Skeletal muscle tissue (tissue), 4 donors: ENCODE measurements around the gene LLCFC1. TPM values are rescaled to one million over a fixed set of nuclear protein-coding genes. Genes with fewer than 3 reads are reported as not detected.

ENCODE experiments used
- H3K27ac ChIP-seq: one replicate; pipeline ENCODE4 v1.7.0; 2013; ENCODE audit warnings: mild to moderate bottlenecking, low read depth, low read length, inconsistent platforms
- H3K27me3 ChIP-seq, 3 donors: one replicate each; pipeline ENCODE4 v1.7.0; 2013; ENCODE audit warnings: low read length in 3 of 3; ENCODE audit not compliant: control insufficient read depth in 3 of 3, insufficient read depth in 3 of 3
- H3K36me3 ChIP-seq, 3 donors: one replicate each; pipeline ENCODE4 v1.7.0; 2013; ENCODE audit warnings: low read length in 3 of 3; ENCODE audit not compliant: control insufficient read depth in 3 of 3, insufficient read depth in 3 of 3
- H3K4me1 ChIP-seq, 3 donors: one replicate each; pipeline ENCODE4 v1.7.0; 2013; ENCODE audit warnings: low read length in 3 of 3, mild to moderate bottlenecking in 3 of 3; ENCODE audit not compliant: control insufficient read depth in 3 of 3, insufficient read depth in 3 of 3
- H3K4me3 ChIP-seq, 3 donors: one replicate each; pipeline ENCODE4 v1.7.0; 2013; ENCODE audit warnings: low read length in 3 of 3
- H3K9ac ChIP-seq, 3 donors: one replicate each; pipeline ENCODE4 v1.7.0; 2013; ENCODE audit warnings: low read length in 3 of 3, mild to moderate bottlenecking in 3 of 3, moderate library complexity in 2 of 3, low read depth in 1 of 3
- H3K9me3 ChIP-seq, 3 donors: one replicate each; pipeline ENCODE4 v1.7.0; 2013; ENCODE audit warnings: low read length in 3 of 3; ENCODE audit not compliant: control insufficient read depth in 3 of 3
- total RNA-seq: library from RNA; depleted of rRNA; stranded (reverse); fragments of >200 nt; gene quantifications from one replicate; pipeline ENCODE4 v1.2.3, GENCODE V29; 2014
- donor health status: Osteomylitis.

Gene LLCFC1
- total RNA-seq, 1 donor from 2014 or later, result not detected

DNA sequence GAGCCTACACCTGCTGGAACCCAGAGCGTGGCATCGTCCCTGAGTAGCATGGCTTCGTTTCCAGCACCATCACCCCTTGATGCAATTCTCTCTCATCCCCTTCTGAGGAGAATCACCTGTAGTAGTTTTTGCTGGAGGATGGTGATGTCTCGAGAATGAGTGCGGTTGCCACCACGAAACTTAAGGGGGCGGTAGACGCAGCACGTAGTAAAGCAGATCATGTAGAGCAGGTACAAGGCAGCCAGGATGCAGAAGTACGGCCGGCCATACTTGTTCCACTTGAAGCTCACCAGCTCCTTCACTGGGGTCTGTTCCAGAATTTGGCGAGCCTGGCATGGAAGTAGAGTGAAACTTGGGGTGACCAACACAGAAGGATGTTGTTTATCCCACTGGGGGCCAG, 13.9 kb upstream of the LLCFC1 start:
- H3K27me3 ChIP-seq, result peaks cover 0 to 3% (median 0%) of the 10 kb centered on the region in 3 donors

GRCh38 chr7:142927085-142927745, 12.1 kb upstream of the LLCFC1 start:
- no peak overlapping the region for H3K4me3 ChIP-seq
- no peaks in the 10 kb centered on the region for H3K4me1 ChIP-seq
- no peaks in the 10 kb centered on the region for H3K36me3 ChIP-seq
- no peaks in the 10 kb centered on the region for H3K9me3 ChIP-seq
- H3K27ac ChIP-seq, result no peak overlapping the region
- peaks cover 0 to 3% (median 0%) of the 10 kb centered on the region in 3 donors for H3K27me3 ChIP-seq
- H3K9ac ChIP-seq, result no peak overlapping the region

More for the DNA sequence above, 13.9 kb upstream of the LLCFC1 start:
- Histone ChIP-seq H3K4me1 (no peaks in the 10 kb centered on the region), H3K9me3 (no peaks in the 10 kb centered on the region), H3K9ac (no peak overlapping the region), H3K4me3 (no peak overlapping the region), H3K27ac (no peak overlapping the region), H3K36me3 (no peaks in the 10 kb centered on the region)

GRCh38 chr7:142927949-142928348, 11.3 kb upstream of the LLCFC1 start:
- H3K36me3 ChIP-seq, result no peaks in the 10 kb centered on the region
- peaks cover 0 to 3% (median 1%) of the 10 kb centered on the region in 3 donors for H3K27me3 ChIP-seq
- no peak overlapping the region for H3K4me3 ChIP-seq
- no peaks in the 10 kb centered on the region for H3K4me1 ChIP-seq
- no peak overlapping the region for H3K9ac ChIP-seq
- H3K9me3 ChIP-seq, result no peaks in the 10 kb centered on the region
- no peak overlapping the region for H3K27ac ChIP-seq

DNA sequence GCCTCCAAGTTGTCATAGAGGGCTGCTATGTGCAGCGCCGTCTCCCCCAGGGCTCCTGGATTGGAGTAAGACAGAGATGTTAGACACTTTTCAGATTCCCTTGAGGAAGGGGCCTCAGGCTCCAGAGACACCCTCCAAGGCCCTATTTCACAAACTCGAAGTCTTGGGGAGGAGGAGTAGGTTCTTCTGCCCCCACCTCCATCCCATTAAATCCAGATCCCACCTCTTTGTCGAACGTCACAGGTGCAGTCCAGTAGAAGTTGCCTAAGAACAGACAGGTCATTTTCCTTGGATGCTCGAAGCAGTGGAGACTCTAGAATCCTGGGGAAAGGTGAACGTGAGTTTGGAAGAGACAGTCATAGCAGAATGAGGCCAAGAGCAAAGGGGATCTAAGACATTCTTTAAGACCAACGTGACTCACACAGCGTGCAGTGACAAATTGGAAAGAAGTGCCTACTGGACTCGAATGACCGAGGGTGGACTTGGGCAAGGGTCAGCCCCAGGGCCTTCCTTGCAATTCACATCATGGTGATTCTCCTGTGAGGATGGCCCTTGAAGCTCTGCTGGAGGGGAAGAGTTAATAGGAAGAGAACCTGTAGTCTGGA, 9.1 kb upstream of the LLCFC1 start:
- Histone ChIP-seq H3K36me3 (no peaks in the 10 kb centered on the region), H3K27ac (no peak overlapping the region), H3K9ac (no peak overlapping the region), H3K27me3 (peaks cover 0 to 9% (median 7%) of the 10 kb centered on the region in 3 donors), H3K4me3 (no peak overlapping the region), H3K9me3 (no peaks in the 10 kb centered on the region), H3K4me1 (no peaks in the 10 kb centered on the region)

DNA sequence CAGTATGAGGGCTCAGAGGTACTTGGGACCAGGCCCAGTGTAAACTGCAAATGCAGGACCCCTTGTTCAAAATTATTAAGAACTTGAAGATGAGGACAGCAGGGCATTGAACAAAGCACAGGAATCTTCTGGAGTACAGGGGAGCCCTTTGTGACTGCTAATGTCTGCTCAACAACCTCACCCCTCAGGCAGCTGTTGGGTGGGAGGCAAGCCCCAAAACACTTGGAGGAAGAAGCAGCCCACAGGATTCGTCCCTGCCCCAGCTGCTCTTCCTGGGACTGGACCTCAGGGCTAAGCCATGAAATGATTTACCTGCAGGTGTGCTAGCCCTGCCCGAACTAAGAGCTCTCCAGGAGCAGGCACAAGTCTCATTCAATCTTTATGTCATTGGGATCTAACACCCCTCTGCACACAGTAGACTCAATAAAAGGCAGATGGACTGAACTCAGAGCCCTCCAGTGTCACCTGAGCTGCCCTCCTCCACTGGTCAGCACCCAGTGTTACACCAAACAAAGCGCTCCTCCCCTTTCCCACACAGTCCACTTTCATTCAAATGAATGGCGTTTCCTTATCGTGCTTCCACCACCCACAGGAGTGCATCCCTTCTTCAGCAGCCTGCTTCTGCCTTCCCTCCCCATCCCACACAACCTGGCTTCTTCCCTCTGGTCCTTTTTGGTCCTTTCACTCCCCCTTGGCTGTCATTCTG, 6.7 kb upstream of the LLCFC1 start:
- H3K4me1 ChIP-seq, result no peaks in the 10 kb centered on the region
- no peak overlapping the region for H3K9ac ChIP-seq
- H3K36me3 ChIP-seq, result no peaks in the 10 kb centered on the region
- H3K9me3 ChIP-seq, result no peaks in the 10 kb centered on the region
- peaks cover 0 to 9% (median 7%) of the 10 kb centered on the region in 3 donors for H3K27me3 ChIP-seq
- no peak overlapping the region for H3K27ac ChIP-seq
- H3K4me3 ChIP-seq, result no peak overlapping the region

GRCh38 chr7:142933092-142933475, 6.2 kb upstream of the LLCFC1 start:
- Histone ChIP-seq H3K27ac (no peak overlapping the region), H3K36me3 (no peaks in the 10 kb centered on the region), H3K27me3 (peaks cover 0 to 9% (median 4%) of the 10 kb centered on the region in 3 donors), H3K4me3 (no peak overlapping the region), H3K9ac (no peak overlapping the region), H3K4me1 (no peaks in the 10 kb centered on the region), H3K9me3 (no peaks in the 10 kb centered on the region)

- no peaks in the 10 kb centered on the region for H3K36me3 ChIP-seq
These were observed 5.7 kb upstream of the LLCFC1 start, which contains the start of gene TRPV5 for GRCh38 chr7:142933624-142934023. Gene TRPV5 (minus strand): TSS chr7:142933746. CDS start chr7:142933459, 287 bp downstream.

DNA sequence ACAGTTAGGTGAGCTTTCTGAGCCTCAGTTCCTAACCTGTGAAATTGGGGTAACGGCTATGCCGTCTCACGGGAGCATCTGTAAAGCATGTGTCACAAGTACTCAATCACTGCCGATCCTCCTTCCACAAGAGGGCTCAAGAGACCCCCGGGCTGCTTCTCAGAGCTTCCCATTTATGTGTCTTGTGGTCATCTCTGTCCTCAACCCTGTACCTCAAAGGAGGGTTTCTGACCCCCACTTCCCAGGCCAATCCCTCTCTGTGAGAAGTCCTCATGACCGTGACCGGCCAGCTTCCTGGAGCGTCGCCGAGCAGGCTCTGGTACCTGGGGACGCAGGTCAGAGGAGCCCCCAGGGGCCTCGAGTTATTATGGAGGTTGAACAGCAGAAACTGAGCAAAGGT, 5.2 kb upstream of the LLCFC1 start:
- H3K36me3 ChIP-seq, result no peaks in the 10 kb centered on the region
- H3K9ac ChIP-seq, result no peak overlapping the region
- H3K4me3 ChIP-seq, result no peak overlapping the region
- no peak overlapping the region for H3K27ac ChIP-seq
- H3K9me3 ChIP-seq, result no peaks in the 10 kb centered on the region
- no peaks in the 10 kb centered on the region for H3K4me1 ChIP-seq
- H3K27me3 ChIP-seq, result peaks cover 0 to 9% (median 4%) of the 10 kb centered on the region in 3 donors

More at GRCh38 chr7:142933624-142934023, 5.7 kb upstream of the LLCFC1 start, which contains the start of gene TRPV5:
- no peak within 1 kb of the TSS for H3K4me3 ChIP-seq
- H3K27me3 ChIP-seq, result peaks cover 0 to 9% (median 4%) of the 10 kb centered on the region in 3 donors
- no peak within 1 kb of the TSS for H3K9ac ChIP-seq
- no peak within 1 kb of the TSS for H3K27ac ChIP-seq
- H3K9me3 ChIP-seq, result no peaks in the 10 kb centered on the region
- H3K4me1 ChIP-seq, result no peaks in the 10 kb centered on the region

DNA sequence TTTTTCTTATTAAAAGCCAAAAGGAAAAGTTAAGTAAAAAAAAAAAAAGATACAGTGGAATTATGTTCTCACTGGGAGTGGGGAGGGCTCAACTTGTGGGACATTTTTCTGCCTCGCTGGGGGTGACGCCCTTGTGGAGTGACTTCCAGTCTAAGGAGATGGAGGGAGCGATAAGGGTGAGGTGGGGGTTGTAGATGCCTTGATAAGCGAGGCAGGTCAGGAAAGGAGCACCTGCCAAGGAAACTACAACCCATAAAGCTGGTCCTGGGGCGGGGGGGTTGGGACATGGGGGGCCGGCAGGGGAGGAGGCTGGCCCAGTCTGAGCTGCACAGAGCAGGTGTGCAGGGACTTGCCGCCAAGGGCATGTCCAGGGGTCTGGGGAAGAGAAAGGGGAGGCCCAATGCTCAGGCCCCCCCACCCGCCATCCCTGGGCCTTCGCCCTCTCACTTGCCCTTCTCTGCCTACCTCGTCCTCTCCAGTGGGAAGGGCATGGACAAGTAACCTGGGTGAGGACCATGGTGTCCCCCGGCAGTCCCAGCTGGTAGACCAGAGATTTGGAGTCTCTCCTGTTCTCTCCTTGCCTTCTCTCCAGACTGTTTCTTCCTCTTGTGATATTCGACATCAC, 3.2 kb upstream of the LLCFC1 start:
- Histone ChIP-seq H3K4me3 (no peak overlapping the region), H3K27ac (no peak overlapping the region), H3K27me3 (peaks cover 0 to 9% (median 4%) of the 10 kb centered on the region in 3 donors), H3K9ac (no peak overlapping the region), H3K9me3 (no peaks in the 10 kb centered on the region), H3K36me3 (no peaks in the 10 kb centered on the region), H3K4me1 (no peaks in the 10 kb centered on the region)
